COR-L47 (cell line): ENCODE measurements around the gene CNTROB.

Experiments
- DNase-seq: peaks from one replicate; lab custom pipeline; 2025; lab: John Stamatoyannopoulos, UW

Gene CNTROB, protein sequence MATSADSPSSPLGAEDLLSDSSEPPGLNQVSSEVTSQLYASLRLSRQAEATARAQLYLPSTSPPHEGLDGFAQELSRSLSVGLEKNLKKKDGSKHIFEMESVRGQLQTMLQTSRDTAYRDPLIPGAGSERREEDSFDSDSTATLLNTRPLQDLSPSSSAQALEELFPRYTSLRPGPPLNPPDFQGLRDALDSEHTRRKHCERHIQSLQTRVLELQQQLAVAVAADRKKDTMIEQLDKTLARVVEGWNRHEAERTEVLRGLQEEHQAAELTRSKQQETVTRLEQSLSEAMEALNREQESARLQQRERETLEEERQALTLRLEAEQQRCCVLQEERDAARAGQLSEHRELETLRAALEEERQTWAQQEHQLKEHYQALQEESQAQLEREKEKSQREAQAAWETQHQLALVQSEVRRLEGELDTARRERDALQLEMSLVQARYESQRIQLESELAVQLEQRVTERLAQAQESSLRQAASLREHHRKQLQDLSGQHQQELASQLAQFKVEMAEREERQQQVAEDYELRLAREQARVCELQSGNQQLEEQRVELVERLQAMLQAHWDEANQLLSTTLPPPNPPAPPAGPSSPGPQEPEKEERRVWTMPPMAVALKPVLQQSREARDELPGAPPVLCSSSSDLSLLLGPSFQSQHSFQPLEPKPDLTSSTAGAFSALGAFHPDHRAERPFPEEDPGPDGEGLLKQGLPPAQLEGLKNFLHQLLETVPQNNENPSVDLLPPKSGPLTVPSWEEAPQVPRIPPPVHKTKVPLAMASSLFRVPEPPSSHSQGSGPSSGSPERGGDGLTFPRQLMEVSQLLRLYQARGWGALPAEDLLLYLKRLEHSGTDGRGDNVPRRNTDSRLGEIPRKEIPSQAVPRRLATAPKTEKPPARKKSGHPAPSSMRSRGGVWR

DNA sequence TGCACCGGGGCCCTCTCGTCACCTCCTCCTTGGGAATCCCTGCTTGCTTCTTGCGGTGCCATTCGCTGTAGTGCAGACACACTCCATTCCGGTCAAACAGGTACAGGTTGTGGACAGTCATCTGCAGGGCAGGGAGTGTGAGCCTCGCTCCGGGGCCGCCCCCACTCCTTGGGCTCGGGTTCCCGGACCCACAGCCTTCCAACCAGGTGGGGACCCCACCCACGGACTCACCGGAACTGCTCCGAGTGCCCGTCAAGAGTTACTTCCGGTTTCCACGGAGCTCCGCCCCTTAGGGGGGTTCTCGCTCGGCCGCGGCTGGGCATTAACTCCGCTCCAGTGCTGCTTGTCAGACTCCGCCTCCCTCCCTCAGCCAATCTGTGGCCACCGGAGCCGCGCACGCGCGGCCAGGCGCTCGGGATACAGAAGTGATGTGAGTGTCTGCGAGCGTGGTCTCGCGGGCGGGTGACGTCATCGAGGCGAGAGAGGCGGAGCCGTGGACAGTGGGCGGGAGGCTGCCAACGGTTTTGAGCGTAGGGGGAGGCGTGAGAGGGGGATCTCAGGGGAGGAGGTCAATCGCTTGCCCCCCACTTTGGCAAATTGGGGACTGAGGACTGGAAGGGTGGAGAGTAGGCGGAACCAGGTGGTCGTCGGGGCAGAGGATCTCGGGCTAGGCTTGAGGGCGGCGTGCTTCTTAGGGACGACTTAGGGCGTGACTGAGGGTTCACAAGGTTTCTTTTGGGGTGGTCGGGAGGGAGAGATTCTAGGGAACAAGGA lies at the start of gene CNTROB, which contains the start of gene TRAPPC1:
CNTROB (plus strand) TSS at position 498 of the 774 bp plus-strand sequence. CDS start 874 bp downstream, outside the sequence.
TRAPPC1 (minus strand) TSS at position 238 of the 774 bp plus-strand sequence; CDS start at position 121, 117 bp downstream.
- peak; percentile 92 for DNase-seq

DNA sequence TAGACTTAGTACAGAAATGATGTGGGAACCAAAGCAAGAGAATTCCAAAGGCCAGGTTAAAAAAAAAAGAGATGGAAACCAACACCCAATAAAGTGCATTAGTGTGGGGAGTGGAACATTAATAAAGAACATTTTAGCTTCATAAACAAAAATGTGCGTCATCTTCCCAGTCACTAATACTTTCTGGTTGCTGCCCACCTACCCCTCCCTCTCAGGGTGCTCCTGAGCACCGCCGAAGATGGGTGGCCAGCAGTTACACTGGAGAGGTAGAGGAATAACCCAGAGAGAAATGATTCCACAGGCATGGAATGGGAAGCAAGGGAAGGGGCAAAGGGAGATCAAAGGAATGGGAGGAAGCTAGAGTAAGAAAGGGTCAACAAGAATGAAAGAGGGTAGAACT lies 49.4 kb upstream of the CNTROB start:
- DNase-seq, result no peak

DNA sequence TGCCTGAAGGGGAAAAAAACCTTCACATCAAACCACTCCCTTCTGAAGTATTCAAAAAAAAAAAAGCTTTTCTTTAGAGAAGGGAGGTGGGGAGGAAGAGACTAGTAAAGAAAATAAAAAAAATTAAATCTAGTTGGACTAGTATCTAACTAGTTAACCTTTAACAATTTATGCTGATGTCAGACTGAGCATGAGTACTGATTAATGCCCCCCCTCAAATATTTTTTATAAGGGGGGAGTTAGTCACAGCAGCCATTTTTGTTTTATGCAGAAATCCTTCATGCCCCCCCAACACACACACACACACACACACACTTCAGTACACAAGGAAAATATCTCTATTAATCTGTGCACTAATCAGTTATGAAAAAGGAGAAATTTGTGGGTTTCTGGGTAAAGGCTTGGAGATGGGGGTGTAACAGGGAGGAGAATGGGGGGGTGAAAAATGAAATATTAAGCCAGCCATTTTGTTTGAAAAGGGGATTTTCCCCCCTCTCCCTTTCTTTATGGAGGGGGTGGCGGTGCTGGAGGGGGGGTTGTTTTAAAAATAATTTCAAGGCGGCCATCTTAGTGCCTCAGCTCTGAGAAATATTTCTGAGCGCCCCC lies 48.1 kb upstream of the CNTROB start:
- no peak for DNase-seq

DNA sequence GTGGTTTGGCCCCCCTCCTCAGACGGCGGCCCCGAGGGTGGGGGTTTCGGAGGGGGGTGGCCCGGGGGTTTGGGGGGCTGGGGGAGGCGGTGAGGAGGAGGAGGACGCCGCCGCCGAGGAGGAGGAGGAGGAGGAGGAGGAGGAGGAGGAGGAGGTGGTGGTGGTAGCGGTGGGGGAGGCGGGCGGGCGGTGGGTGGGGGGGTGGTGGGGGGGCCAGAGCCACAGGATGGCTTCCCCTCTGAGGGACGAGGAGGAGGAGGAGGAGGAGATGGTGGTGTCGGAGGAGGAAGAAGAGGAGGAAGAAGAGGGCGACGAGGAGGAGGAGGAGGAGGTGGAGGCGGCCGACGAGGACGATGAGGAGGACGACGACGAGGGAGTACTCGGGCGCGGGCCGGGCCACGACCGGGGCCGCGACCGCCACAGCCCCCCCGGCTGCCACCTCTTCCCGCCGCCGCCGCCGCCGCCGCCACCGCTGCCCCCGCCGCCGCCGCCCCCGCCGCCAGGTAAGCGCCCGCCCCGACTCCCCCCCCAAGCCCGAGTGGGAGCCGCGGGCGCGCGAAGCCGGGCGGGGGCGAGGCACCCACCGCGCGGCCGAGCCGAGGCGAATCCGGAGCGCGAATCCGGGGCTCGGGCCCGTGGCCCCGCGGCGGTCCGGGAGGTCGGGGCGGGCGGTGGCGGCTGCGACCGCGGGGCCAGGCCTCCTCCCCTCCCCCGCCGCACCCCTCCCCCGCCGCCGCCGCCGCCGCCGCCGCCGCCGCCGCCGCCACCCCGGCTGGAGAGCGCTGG lies 47.2 kb upstream of the CNTROB start:
- no peak for DNase-seq

DNA sequence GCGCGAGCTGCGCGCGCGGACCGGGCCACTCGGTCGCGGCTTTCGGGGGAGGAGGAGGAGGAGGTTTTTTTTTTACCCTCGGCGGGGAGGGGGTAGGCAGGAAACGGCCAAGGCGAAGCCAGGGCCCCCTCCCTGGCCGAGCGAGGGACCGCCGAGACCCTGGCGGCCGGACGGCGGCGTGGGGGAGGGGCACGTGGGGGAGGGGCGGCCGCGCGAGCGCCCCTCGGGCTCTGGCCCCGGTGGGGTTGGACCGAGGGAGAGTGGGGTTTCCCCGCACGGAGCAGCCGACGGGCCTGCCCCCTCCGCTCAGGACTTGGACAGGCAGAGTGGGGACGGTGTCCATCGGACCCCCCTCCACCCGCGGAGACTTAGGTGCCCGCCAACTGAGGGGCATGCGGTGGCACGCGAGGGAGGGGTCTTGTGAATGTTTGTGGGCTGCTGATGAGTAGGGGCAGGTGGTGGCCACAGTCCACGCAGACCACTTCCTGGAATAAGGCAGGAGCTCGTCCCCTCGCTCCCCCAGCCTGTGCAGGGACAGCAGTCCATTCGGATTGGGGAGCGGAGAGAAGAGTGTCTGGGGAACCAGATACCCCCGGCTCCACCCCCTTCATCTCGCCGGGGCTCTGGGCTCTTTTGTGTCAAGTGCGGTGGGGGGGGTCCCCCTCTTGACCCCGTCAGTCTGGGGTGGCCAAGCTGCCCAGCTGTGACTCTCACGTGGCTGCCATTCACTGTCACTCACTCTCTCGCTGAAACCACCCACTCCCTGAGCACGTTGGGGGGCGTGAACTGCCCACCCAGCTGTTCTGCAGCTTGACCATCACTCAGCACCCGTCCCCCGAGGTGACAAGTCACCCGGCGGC lies 46.4 kb upstream of the CNTROB start:
- DNase-seq, result no peak

DNA sequence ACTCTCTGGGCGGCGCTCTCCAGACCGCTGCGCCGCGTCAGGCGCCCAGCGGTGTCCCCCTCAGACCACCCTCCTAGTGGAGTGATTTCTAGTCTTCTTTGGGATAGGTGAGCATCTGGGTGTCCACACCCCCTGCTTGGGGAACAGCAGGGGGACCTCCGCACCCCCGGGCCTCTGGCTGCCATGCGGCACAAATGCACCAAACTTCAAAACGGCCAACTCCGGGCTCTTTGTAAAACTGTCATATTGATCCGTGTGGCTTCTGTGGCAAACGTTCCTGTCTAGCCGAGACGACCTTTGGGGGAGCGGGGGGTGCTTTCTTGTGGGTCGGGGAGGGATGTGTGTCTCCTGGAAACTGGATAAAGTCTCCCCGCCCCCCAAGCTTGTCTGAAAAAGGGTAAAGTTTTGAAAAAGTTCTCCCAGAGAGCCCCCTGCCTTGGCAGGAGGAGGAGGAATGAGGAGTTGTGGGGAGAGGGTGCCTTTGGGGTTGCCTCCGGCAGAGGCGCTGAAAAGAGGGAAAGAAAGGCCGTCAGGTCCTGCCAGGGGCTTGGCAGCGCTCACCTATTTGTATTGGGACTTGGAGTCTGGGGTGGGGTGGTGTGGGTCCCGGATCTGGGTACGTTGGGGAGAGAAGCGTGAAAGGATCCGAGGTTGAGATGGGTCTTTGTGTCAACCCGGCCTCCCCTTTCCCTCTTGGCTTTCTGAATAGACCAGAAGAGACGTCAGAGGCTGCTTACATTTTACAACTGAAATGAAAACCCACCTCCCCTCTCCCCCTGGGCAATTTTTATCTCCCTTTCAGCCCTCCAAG lies 45.6 kb upstream of the CNTROB start:
- DNase-seq, result no peak

DNA sequence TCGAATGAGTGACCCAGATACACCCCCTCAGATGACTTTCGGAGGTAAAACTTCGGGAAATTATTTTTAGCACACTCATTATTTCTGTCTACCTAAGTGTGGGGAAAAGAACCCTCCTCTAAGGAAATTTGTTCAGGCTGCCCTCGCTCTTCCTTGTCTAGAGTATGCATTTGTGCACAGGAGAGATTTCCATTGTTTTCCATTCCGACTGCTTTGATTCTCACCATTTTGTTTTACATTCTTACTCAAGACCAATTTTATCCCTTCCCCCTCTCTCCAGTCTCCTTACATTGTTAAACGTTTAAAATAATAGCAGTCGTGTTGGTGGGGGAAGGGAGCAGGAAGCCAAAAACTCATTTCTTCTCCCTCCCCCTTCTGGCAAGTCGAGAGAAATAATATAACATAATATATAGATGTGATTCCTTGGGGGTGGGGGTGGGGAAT lies 44.9 kb upstream of the CNTROB start:
- no peak for DNase-seq

DNA sequence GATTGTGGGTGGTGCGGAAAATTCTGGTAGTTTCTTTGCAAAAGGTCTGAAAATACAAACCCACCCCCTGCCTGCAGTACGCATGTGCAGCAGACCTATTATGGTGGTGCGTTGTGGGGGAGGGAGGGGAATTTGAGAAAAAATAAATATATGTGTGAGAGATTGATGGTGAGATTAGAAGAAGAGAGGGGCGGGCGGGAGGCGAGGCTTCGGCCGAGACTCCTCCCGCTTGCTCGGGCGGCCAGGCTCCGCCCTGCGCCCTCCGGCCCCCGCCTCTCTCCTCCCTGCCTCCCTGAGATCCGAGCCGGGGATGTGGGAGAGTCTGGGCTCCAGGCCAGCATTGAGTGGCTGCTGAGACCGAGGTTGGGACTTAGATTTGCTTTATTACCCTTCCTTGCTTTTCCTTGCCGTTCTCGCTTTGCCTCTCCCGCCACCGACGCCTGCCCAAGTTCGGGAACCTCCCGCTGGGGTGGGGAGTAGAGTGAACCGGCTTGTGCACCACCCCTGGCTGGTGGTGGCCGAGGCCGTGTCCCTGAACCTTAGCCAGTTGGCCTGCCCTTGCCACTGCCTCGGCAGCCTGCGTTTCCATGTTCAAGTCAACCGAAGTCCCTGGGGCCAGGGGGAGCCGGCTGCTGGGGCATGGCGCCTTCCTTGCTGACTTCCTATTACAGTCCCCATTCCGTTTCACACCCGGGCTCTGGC lies 44.4 kb upstream of the CNTROB start:
- peak; percentile 76 for DNase-seq

DNA sequence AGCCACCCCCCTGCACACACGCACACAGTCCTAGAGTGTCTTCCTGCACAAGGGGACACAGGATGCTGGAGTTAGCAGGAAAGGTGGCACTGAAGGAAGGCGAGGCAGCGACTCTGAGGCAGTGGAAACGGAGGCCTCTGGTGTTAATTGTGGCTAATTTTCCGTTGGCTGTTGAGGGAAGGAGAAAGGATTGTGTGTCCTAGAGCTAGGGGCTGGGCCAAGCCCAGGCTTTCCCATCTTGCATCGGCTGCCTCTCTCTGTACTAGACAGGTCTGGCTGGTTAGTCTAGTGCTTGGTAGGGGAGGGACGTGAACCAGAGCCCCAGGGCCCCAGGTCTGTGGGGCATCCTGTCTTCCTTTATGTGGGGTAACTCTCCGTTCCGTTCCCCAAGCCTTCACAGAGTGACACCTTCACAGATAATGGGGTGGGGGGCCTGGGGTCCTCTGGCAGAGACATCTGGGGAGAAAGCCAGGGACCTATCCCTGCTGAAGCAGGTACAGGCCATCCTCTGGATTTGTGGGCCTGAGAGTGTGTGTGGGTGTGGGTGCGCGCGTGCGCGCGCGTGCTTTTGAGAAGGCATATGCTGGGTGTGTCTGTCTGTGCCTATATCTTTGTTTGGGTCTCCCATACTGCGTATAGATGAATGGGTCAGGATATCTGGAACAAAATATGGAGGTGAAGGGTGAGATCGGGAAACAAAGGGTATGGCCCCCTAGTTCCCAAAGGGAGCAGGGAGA lies 43.7 kb upstream of the CNTROB start, which contains the start of gene CHD3:
CHD3 (plus strand) TSS at position 606 of the 737 bp plus-strand sequence. CDS start 212 bp downstream, outside the sequence.
- no peak for DNase-seq

DNA sequence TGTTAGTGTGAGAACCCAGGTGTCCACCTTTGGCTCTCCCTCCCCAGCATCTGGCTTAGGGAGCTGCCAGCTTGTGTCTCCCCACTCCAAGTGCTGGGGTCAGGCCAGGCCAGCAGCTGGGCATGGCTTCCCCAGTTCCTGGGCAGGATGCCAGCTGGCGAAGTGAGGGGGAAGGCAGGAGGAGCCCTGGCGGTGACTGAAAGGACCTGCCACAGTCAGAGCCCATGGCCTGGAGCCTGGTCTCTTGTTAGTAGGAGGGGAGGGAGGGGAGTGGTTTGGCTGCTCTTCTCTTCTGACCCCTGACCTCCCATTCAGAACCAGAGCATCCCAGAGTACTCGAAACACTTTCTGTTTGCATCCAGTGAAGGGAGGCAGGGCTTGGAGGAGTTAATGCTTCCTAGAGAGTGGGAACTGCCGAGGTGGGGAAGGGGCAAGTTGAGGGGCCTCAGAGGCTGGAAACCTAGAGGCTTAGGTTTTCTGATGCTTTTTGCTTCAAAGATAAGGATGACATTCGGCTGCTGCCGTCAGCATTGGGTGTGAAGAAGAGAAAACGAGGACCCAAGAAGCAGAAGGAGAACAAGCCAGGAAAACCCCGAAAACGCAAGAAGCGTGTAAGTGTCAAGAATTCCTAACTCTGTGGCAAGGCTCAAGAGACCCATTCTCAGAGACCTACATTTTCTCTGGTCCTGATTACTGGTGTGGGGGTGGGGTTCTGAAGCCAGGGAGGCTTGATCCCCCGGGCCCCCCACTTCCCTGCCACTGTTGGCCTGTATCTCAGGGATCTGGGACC lies 42.6 kb upstream of the CNTROB start:
- peak; percentile 86 for DNase-seq

DNA sequence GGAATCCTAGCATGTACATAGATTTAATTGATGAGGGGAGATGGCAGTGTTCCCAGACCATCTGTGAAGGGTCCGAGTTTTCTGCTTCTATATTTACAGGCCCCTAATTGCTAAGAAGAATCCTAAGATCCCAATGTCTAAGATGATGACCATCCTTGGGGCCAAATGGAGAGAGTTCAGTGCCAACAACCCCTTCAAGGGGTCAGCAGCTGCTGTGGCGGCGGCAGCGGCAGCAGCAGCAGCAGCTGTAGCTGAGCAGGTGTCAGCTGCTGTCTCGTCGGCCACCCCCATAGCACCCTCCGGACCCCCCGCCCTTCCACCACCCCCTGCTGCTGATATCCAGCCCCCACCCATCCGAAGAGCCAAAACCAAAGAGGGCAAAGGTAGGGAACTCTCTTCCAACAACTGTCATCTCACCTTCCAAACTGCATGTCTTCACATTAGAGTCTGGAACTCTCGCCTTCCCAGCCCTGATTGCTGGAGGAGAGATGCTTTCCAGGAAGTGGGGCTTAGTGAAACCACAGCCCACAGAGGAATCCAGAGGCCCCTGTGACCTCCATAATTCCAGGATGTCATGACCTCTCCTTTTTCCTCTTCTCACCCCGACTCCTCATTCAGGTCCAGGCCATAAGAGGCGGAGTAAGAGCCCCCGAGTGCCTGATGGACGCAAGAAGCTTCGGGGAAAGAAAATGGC lies 38.7 kb upstream of the CNTROB start:
- no peak for DNase-seq

DNA sequence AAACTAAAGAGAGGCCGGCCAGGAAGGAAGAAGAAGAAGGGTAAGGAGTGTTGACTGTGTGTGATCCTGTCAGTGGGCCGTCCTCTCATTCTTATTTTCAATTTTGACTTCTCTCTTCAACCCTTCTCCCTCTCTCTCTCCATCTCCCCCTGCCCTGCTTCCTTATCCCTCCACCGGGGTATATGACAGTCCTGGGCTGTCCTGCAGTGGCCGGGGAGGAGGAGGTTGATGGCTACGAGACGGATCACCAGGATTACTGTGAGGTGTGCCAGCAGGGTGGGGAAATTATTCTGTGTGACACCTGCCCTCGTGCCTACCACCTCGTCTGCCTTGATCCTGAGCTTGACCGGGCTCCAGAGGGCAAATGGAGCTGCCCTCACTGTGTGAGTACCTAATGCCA lies 37.8 kb upstream of the CNTROB start:
- DNase-seq, result no peak

DNA sequence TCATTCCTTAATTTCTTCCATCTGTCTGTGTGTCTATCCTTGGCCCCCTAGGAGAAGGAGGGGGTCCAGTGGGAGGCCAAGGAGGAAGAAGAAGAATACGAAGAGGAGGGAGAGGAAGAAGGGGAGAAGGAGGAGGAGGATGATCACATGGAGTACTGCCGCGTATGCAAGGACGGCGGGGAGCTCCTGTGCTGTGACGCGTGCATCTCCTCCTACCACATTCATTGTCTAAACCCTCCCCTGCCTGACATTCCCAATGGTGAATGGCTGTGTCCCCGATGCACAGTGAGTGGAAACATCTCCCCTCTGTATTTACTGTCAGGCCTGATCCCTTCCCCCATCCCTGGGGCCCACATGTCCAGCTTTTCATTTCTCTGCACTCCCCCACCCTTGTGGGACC lies 37.1 kb upstream of the CNTROB start:
- no peak for DNase-seq

DNA sequence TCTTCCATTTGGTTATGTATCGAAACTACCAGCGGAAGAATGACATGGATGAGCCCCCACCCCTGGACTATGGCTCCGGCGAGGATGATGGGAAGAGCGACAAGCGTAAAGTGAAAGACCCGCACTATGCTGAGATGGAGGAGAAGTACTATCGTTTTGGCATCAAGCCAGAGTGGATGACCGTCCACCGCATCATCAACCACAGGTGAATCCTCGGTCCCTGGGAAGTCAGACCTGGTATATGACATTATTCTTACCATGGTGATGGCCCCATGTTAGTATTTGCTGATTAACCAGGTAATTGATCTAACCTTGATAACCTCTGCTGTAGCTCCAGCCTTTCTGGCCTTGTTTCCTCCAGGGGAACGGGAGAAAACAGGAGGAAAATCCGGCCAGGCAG lies 34.9 kb upstream of the CNTROB start:
- DNase-seq, result no peak

DNA sequence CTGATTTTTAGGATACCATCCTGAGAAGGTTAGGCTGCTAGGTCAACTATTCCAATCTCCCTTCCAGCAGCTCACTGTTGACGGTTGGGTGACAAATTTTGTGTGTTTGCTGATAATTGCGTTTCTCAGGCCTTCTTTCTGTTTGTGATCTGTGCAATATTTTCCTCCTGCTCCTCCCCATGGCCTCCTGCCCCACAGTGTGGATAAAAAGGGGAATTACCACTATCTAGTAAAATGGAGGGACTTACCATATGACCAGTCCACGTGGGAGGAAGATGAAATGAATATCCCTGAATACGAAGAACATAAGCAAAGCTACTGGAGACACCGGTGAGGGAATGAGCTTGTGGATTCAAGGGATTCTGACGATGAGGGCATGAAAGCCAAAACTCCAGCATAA lies 34.2 kb upstream of the CNTROB start:
- DNase-seq, result no peak
